ACHN (cell line): ENCODE data around the gene PRICKLE2.
A peak's percentile ranks its signal among the peaks of the same experiment; 100 is the strongest.

Experiments
- DNase-seq: peaks from one replicate; pipeline ENCODE4 v3.0.0-alpha.2; 2015
- in situ Hi-C: cut with HindIII; loops from 2 replicates; pipeline ENCODE4 v1.10.0; 2017; ENCODE audit warnings: low sequenced_read_pairs, low pct_ligation_motif_present, low pct_unique_long_range_greater_than_20kb

Gene PRICKLE2

DNA sequence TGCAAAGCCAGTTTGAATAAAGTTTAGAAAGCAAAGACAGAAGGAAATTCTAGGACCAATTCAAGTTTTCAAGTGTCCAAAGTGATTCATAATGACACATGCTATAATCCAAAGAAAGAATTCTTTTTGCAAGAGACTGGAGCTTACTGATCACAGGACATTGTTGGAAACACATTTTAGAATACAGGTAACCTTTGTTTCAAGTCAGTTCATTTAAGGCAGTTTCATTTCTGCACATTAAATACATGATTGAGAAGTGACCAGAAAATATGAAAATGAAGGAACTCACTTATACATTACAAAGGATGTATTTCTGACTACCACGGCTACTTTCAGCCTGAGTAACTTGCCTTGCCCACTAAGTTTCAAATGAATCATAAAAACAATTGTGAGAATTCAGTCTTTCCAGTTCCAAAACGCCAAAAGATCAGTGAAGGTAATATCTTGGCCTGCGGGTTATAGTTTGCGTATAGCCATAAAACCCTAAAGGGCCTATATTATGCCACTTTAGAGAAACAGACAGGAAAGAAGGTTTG, 48.7 kb downstream of the PRICKLE2 start:
- in situ Hi-C loops: no loop called here
- no peak for DNase-seq

DNA sequence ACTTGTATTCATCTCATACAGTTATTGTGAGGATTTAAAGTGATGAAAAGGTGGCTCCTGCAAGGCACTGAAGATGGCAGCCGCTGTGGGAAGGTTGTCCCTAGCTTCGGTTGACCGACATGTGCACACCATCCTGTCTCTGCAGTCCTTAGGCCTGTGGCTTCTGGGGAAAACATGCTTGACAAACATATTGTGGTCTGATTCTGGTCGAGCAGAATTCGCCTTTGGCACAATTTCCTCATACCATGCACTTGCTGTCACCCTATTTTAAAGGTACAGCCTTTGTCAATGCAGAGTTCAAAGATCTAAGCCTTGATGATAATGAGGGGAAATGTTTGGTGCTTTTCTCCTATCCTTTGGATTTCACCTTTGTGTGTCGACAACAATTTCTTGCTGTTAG, 50.9 kb downstream of the PRICKLE2 start:
- in situ Hi-C loops: no loop called here
- no peak for DNase-seq

DNA sequence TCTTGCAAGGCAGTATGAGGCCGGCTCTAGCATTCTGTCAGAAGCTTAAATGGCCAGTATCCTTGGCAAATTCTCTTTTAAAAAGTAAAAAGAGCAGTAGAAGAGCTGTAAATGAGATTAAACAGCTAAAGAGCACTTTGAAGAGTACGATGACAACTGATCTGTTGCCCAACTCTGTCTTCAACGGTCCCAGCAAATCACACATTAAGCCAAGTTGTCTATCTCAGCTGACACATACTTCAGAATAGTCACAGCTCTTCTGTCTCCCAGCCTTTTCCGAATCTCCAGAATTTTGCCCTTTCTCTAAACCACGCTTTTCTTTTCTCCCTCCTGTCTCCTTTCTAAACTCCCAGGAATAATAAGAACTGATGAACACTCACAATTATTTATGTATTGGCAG, 51.7 kb downstream of the PRICKLE2 start:
- in situ Hi-C loops: no loop called here
- no peak for DNase-seq

DNA sequence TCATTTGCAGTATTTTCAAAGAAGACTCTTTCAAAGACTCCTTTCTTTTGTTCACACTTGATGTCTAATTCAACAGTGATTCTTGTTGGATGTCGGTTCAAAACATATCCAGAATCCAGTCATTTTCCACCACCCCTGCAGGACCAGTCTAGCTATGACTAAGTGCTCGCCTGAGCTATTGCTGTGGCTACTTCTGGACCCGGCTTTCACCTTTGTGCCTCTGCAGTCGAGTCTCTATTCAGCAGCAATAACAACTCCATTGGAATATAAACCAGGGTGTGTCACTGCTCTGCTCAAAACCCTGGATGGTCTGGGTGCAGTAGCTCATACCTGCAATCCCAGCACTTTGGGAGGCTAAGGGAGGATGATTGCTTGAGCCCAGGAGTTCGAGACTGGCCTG, 55.0 kb downstream of the PRICKLE2 start:
- DNase-seq: no peak
- in situ Hi-C loops: no loop called here

DNA sequence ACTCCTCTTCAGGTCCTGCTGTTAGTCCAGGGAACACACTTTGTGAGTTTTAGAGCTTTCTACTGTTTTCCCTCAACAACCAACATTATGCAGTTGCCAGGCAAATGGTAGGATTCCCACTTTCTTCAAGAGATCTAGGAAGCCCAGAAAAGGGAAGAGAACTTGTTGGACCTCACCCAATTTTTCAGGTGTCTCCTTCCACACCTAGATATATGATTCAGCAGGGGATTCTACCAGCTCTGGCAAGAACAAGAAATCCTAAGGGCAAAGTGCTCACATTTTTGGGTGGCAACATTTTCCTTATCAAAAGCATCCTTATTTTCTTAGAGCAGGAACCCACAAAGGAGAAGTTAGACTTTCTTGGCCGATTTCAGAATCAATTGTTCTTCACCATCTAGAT, 57.4 kb downstream of the PRICKLE2 start:
- in situ Hi-C loops: no loop called here

DNA sequence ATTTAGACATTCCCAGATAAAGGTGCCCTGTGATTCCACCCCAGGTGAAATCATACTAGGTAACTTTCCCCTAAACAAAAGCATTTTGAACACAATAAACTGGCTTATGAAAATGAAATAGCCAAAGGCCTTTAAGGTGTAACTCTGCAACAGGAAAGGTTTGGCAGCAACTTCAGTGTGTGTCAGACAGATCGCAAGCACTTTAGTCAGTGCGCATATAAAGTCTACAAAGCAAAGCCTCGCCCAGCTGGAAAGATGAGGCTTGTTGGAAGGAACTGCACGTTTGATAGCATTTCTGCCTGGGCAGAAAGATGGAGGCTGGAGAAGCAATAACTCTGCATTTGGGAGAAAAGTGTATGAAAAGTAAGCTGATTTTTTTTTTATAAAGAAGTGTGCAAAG, 57.9 kb downstream of the PRICKLE2 start:
- no peak for DNase-seq
- in situ Hi-C loops: no loop called here

More for the DNA sequence above, 57.4 kb downstream of the PRICKLE2 start:
- DNase-seq: no peak

DNA sequence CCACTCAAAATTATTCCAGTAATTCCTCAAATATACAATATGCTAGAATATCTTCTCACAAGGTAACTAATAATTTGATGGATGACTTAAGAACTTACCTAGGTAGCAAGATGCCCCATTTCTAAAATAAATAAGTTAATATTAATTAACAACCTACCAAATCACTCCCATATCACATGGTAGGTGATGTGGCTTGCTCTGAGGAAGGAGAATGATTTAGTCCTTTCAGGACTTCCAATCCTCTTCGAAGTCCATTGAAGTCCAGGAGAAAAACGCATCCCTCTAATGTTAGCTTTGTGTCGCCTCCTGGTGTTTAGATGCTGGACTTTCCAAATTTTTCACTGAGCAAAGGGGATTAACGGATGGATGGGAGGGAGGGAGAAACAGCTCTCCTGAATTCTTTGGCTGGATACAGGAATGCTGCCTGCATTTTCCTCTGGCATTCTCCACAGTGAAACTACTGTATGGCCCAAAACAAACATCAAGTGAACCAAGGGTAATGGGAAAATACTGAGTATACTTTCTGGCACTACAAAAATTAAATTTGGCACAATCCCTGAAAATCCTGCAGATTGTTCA, 58.6 kb downstream of the PRICKLE2 start:
- DNase-seq: peak; percentile 36
- in situ Hi-C loops: no loop called here

DNA sequence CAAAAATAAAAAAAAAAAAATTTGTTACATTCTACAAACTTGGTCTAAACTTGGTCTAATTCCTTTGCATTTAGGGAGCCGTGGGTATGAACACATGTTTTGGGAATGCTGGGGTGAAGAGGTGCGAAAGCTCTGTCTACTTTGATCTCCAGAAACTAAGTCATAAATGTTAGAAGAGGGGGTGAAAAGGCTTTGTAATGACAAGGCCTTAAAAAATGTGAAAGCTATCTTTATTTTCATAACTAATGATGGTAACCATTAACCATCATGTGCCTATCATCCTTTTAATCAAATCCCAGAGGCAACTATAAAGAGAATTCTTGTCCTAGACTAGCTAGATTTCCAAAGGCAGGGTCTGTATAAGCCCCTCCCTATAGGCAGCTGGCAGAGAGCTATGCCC, 60.9 kb downstream of the PRICKLE2 start:
- in situ Hi-C loops: no loop called here
- no peak for DNase-seq

DNA sequence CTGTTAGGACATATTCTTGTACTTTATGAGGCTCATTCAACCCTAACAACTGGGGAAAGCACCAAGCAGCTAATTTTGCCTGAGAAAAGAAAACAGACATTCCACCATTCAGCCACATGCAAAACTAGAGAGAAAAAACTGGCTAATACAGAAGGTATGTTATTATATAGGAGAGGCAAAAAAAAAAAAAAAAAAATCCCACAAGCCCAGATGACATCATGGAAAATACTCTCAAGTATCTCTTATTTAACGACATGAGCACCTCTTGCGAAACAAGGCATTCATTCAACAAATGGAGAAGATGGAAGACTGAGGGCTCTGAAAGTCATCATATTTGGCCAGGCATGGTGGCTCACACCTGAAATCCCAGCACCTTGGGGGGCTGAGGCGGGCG, 61.5 kb downstream of the PRICKLE2 start:
- in situ Hi-C loops: no loop called here
- DNase-seq: peak; percentile 4

DNA sequence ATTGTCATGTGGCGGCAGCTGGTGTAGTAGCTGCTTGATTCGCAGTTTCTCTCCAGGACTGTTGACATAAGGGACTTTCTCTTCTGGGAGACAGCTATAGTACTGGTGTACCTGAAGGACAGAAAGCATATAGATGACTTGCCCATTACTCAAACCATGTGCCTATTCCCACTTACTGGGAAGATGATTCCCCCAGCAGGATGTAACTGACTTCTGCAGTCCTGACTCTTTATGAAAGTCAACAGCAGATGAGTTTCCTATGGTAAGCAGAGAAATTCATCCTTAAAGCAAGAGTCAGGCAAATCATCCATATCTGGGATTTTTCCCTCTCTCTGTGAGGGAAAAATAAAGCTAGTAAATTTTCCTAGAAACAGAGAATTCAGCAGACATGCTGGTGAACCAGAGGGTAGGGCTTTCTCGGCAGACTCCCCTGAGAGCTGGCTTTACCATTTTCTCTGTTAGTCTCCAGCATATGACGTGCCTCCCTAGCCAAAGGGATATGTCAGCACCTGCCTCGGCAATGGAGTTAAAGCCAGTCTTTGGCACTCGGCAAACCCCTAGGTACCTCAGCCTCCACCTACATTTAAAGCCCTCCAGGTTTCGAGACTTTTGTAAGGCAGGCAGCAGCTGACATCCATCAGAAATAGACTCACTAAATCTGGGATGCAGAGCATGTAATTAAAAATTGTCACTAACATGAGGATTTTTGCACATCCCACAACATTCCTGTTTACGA, 62.1 kb downstream of the PRICKLE2 start:
- DNase-seq: no peak
- in situ Hi-C loops: no loop called here

DNA sequence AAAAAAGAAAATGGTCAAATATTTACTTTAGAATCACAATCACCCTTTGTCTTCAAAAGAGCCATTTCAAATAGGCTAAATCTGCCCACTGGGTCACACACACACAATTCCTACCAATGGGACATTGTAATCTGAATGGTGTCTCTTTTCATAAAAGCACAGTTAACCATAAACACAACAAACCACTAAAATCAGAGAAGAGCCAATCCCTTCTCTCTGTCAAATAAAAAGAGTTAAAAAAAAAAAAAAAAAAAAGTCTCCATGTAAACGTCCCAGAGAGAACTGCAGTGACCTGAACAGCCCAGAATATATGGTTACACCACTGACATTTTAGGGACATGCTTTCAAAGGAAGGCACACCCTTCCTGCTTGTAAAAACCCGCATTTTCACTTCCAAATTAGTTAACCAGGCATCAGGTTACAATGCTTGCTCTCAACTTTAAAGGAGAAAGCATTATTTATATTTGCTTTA, 63.7 kb downstream of the PRICKLE2 start:
- in situ Hi-C loops: no loop called here
- DNase-seq: no peak

DNA sequence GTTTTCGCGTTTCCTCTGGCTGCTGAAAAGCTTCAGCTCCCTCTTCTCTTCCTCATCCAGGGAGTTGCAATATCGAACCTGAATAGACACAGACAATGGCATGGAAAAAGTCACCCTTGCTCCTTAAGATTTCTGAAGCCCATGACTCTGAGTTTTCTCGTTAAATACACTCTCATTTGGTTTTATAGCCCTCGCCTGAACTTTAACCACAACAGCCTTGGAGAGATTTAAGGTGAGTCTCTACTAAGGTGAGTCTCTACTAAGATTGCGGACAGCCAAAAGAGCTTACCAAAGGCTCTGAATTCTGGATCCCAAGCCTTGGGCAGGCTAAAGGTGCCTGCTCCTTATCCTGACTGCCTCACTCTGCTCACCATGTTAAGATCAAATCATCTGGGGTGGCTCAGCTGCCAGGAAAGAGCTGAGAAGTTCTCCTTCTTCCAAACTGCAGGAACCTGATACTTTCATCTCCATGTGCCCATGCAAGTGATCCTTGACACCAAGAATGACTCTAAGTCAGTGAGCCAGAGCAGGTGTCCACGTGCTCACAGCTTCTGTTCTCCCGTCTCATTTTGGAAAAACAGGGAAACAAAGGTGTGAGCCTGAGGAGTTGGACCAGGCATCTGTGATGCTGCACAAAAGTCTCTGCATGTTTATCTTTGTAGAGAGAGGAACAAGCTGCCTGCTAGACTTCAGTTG, 65.1 kb downstream of the PRICKLE2 start:
- DNase-seq: no peak
- in situ Hi-C loops: no loop called here

DNA sequence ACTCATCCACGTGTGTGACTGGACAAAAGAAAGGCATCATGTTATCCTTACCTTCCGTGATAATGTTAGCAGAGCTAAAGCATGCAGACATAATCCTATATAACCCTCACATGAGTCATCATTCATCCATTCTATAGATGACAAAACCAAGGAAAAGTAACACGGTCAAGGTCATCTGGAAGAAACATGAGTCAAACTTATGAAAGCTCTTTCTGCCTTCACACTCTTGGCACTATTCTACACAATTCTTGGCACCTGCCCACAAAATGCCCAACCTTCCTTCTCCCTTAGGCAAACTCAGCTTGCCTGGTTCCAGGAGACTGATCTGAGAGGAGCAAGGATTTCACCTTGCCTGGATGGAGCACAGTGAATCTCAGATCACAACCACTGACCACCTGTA, 66.9 kb downstream of the PRICKLE2 start:
- in situ Hi-C loops: no loop called here
- DNase-seq: no peak

DNA sequence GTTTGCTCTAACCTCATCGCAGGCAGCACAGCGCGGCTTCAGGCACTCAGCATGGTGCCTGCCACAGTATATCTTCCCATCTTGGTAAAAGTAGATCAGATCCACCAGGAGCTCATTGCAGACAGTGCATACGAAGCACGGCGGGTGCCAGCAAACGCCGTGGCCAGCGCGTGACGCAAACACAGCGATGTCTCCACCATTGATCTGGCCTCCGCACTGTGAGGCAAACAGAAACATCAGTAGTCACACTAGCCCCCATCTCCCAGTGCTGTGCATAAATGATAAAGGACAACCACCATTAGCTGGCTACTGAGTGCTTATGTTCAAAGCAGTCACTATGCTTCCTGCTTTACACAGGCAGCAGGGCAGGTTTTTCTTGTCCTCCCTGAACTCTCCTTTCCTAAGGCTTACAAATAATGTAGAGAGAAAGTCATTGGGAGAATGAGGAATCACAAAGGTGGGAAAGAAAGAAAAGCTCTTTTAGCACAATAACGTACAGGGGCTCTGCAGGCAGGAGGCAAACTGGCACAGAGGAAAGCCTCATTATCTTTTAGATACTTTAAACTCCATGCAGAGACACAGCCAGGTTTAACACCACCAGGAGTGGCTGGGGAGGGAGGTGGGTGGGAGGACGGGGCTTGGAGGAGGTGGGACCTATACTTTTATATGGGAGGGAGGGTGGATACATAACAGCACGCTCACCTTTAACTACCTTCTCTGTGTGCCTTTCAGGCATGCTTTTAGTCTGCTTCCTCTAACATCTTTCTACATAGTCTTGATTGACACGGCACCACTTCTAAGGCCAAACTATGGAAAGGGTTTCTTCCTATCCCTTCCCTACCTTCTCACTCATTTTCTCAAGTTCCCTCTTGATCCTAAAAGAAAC, 67.9 kb downstream of the PRICKLE2 start:
- in situ Hi-C loops: no loop called here
- no peak for DNase-seq

DNA sequence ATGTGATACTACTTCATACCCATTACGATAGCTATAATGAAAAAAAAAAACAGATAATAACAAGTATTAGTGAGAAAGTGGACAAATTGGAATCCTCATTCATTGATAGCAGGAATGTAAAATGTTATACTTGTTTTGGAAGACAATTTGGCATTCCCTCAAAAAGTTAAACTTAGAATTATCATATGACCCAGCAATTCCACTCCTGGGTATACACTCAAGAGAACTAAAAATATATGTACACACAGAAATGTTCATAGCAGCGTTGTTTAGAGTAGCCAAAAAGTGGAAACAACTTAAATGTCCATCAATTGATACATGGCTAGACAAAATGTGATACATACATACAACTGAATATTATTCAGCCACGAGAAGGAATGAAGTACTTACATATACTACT, 69.9 kb downstream of the PRICKLE2 start:
- in situ Hi-C loops: no loop called here
- DNase-seq: no peak

DNA sequence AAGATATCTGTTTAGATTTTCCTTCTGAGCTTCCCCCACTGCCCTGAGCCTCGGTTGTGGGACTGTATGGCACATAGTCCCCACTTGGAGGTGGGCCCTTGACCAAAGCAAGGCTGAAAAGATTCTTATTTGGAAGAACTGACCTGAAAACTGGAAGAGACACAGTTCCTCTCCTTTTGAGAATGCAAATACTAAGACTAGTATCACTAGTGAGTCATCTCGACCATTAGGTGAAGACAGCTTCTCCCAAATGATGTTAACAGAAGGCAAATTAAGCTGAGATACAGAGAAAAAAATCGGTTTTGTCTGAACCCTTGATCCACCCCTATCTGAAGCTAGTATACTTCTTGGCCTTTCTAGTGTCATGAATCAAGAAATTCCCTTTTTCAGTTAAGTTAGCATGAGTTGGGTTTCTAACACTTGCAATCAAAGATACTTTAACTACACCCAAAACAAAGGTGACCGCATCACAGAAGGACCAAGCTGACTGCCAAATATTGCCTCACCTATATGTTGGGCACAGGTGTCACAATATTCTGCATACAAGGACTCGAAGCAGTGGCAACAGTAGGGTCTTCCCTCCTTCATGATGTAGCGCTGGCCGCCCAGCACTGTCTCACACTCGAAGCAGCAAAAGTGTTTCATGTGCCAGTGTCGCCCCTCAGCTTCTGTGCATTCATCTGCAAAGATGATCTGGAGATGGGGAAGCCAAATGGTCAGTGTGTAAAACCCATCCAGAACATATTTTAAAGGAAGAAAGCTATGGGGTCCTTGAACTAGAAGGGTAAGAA, 72.4 kb downstream of the PRICKLE2 start:
- in situ Hi-C loops: no loop called here
- DNase-seq: no peak

DNA sequence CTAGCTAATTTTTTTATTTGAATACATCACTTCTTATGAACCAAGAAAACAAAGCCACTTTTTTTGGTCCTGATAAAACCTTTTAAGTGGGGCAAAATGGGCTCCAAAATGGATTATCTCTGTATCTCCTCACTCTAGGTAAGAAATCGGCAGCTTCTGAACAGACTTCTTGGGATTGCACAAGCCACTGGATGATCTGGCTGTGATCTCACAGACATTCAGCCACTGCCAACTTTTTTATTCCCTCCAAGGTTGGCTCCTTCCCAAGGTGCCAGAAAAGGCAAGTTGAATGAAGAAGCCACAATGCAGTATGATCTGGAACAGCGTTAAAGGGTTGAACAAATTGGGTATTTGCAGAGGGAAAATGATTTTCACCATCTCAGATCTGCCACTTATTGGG, 73.2 kb downstream of the PRICKLE2 start:
- in situ Hi-C loops: no loop called here

DNA sequence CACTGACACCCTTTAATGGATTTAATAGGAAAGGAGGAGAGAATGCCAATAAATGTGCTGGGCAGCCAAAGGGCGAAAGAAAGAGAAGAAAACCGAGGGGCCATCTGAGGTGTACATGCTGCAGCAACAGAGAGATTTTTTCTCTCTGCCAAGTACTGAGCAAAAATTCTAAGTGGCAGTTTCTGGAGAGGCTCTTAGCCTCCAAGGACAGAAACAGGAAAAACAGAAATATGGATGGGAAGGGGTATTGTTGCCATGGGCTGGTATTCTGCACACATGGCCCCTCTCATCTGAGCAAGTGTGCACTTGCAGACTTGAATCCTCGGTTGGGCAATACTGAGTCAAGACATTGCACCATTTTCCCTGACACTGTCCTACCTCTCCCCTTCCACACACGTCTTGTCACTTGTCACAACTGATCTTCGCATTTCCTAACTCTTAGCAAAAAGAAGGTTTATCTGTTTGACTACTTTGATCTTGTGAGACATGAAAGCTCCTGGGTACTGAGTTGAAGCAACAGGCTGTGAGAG, 73.9 kb downstream of the PRICKLE2 start:
- DNase-seq: no peak
- in situ Hi-C loops: no loop called here

More for the DNA sequence above, 73.2 kb downstream of the PRICKLE2 start:
- DNase-seq: no peak
